NCI-H748 treated with DMSO at 0.1 percent for 48 hours (cell line): ENCODE measurements around the gene SLC30A1.
"Not testable (repeated sequence)": the region's sequence is repeated elsewhere in the genome, so short reads cannot be mapped to it uniquely, and the experiment has no call there.

Experiments used
- DNase-seq: peaks from one replicate; lab custom pipeline; 2025; lab: John Stamatoyannopoulos, UW

SLC30A1 gene

DNA sequence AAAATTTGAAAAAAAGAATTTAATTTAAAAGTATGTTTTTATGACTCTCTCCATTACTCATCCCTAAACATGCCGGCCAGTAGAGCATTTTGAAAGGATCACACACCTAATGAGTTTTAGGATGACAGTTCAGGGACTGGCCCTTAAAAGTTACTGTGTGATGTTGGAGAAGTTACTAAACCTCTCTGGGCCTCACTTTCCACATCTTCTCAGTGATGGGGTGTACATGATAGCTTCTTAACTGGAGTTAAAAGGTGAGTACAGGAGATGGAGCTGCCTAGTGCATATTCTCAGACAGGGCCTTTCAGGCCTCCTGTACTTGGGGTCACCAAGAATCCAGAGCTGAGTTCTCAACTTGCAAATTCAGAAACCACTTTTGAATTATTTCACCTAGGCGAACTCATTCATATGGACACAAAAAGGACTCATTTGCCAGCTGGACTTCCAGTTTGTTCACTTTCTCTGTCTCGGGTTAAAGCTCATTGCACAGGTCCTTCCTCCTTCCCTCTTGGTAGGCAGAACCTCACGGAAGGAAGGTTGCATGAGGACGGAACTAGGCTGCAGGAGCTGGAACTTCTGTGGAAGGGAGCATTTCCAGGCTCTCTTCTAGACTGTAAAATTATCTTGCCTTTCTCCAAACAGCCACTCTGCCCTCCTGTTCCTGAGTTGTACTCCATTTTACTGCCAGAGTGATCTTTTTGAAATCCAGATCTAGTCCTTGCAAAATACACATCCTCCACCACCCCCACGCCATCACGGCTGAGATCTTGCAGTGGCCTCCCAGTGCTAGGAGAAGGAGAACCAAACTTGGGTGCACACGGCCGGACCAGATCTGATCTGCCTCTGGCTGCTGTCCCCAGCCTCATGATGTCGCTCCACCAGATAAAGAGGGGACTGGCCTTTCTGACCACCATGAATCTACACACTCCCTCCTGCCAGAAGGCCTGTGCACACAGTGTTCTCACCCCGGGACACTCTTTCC lies 4.3 kb upstream of the SLC30A1 start:
- DNase-seq, result no peak

DNA sequence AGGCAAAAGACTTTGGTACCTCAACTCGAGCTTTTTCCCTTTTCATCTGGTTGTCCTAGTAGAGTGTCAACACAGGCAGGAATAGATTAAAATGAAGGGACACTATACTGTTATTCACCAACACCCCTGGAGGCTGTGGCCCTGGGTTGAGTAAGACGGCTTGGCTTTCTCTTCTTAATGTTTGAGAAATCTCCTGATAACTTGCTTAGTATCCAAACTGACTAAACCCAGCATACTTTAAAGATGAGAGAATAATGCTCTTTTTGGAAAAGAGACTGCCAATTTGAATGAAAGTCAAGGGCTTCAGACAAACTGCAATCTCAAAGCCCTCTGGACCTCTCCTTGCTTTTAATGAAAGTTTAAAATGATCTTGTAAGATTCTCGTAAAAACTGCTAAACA lies 2.6 kb upstream of the SLC30A1 start:
- DNase-seq, result no peak

DNA sequence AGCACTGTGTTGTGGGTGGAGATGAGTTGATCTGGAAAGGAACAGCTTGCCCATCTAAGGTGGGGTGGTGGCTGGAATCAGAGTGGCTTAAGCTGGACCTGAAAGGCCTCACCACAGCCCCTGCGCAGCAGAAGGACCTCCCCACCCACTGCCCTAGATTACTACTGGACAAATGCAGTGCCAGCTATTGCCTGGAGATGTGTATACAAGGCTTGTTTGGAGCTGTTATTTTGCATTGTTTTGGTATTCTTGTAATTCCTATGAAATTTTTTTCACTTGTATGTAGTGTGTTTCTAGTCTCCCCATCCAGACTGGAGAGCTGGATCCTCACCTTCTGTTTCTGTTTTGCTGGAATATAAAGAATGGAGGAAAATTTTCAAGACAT lies 1.3 kb upstream of the SLC30A1 start:
- DNase-seq, result no peak

DNA sequence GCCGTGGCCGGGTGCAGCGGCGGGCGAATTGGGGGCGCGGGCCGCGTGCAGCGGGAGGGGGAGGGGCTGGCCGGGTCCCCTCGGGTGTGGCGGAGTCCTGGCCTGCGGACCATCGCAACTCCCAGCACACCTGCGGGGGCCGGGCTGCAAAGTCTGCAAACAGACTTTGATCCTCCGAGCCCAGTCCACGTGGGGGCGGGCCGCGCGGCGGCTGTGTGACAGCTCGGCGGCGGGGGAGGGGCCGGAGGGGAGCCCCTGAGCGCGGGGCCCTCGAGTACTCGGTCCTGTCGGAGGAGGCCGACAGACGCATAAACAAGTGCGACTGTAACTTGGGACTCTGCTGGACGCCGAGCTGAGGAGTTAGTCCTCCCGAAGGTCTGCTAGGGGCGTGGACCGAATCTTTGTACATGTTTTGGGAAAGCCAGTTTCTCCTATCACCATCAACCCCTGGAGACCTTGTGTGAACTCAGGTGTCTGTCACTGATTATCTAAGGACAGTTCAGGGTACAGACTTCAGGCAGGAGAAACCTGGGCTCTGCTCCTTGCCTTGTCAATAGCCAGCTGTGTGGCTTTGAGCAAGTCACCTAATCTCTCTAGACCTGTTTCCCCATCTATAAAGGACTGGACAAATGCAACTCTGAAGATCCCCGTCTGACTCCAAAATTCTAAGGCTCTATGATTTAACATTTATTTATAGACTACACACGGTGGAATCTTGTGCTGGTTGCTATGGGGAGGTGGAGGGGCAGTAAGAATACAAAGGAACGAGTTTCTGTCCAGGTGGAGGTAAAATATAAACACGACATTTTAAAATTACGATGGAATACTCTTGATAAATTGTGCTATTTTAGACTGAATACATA lies 710 bp upstream of the SLC30A1 start:
- peak; percentile 8 for DNase-seq

DNA sequence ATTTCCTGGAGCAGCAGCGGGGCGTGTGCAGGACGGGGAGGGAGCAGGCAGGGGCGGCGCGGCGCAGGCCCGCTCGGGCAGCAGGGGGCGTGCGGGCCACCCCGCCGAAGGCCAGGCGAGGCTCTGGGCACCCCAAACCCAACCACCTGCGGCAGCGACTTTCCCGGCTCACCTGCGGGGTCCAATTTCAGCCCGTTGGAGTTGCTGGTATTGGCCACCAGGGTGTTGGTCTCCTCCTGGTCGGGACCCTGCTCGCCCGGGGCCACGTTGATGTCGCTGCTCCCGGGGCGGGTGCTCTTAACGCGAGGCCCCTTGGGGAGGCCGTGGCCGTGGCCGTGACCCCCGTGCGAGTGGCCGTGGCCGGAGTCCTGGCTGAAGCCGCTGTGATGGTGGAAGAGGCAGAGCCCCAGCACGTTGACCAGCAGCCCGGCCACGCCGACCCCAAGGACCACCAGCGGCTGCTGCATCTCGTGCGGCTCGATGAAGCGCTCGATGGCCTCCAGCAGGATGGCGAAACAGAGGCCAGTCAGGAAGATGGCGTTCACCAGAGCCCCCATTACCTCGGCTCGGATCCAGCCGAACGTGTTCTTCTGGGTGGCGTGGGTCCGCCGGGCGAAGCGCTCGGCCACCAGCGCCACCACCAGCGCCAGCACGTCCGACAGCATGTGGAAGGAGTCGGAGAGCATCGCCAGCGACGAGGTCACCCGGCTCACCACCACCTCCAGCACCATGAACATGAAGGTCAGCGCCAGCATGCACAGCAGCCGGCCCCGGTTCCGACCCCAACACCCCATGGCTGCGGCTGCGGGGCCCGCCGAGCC lies 932 bp downstream of the SLC30A1 start:
- no peak for DNase-seq

DNA sequence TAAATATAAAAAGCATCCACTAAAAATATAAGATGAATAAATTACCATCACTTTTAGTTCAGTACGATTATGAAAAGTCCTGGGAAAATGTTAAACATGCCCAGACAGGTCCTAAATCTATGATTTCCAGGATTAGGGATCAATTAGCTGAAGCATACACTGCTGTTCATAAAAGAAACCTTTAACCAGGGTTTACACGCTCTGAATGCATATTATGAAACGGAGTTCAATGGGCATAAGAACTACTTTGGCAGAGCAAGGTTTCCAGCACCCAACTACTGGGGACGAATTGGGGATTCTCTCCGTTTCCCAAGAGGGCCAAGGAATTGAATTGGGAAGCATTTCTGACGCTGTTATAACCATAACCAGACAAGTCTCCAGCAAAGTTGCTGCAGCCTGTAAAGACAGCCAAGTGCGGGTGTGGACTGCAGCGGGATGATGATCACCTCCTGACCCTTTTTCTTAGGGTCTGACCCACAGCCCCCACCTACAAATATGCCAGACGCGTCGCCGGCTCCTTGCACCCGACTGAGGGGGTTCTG lies 1.6 kb downstream of the SLC30A1 start:
- DNase-seq, result no peak

DNA sequence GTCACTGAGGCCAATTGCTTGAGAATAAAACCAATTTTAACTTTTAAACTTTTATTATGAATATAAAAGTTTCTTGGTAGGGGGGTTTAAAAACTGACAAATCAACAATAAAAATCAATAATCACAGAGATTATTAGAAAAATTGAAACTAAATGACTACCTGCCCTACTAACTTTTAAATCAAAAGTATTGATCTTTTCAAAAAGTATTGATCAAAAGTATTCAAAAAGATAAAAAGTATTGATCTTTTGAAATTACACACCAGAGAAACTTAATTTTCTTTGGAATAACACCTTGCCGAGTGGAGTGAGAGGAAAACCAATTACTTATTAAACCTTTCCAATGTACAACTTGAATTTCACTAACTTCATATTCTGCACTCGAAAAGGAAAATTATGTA lies 2.2 kb downstream of the SLC30A1 start:
- DNase-seq, result no peak

DNA sequence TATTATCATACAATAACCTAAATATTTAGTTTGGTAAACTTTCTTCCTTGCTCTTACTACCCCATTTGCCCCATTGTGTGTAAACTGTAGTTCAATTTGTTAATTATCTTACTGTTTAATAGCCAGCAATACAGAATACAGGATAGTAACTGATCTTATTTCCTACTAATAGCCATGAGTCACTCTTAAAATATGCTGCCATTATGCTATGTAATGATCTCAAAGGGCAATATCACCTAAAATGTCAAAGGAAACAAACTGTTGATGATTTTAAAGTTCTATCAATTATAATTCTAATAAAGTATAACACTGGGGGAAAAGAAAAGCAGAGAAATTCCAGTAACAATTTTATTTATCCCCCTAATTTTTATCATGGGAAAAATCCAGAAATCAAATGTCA lies 4.3 kb downstream of the SLC30A1 start:
- no peak for DNase-seq

DNA sequence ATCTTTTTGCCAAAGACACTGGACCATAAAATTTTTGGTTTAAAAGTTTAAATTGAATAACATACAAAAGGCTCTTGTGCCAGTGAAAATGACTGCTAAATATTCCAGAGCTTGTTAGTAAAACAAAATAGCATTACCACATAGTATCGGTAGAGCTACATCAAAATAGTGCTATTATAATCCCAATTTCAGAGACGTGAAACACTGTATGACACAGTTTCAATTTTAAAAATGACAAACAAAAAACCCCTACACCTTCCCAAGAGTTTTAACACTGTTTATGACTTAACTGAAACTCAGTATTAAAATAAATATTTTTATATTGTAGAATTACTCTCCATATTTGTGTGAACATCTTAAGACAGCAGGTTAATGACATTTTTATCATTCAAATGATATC lies 7.0 kb downstream of the SLC30A1 start:
- DNase-seq, result no peak

DNA sequence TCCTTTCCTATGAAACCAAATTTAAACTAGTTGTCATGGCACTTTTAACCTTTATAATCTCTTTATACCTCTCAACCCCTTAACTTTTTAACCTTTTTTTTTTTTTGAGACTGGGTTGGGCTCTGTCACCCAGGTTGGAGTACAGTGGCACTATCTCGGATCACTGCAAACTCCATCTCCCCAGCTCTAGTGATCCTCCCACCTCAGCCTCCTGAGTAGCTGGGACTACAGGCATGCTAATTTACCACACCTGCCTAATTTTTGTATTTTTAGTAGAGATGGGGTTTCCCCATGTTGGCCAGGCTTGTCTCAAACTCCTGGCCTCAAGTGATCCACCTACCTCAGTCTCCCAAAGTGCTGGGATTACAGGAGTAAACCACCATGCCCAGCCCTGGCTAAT lies 8.6 kb downstream of the SLC30A1 start:
- not testable (repeated sequence) for DNase-seq

DNA sequence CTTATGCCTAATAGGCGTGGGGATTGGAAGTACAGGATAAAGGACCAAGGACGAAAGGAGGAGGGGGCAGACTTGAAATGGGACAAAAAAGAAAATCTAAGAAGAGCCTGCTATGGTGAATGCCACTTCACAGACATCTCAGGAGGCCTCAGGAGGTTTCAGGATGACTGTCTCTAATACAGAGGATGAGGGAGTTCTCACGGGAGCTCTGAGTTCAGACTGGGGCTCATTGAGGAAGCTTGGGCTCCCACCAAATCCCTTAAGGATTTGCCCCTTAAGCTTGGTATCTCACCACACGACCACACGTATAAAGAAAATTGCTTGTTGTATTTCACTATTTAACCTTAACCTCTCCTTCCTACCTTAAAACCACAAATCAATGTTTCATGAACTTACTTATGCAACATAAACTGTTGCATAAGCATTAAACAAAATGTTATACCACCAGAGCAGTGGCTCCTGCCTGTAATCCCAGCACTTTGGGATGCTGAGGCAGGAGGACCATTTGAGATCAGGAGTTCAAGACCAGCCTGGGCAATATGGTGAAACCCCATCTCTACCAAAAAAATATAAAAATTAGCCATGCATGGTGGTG lies 12.4 kb downstream of the SLC30A1 start:
- no peak for DNase-seq

DNA sequence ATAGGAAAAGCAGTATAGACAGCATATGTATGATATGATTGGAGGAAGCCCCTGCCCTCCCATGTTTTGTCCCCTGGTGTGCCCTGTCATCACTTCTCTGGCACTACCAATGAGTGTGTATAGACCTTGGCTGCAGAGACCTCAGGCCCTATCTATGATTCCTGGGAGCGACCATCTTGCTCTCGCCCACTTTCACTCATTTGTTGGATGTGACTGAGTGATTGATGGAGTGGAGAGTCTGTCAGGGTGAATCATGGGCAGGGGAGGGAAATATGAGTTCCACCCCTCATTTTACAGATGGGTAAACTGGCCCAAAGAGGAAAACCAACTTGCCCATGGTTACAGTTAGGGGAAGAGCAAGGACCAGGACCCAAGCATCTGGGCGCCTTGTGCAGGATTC lies 14.9 kb downstream of the SLC30A1 start:
- DNase-seq, result no peak

DNA sequence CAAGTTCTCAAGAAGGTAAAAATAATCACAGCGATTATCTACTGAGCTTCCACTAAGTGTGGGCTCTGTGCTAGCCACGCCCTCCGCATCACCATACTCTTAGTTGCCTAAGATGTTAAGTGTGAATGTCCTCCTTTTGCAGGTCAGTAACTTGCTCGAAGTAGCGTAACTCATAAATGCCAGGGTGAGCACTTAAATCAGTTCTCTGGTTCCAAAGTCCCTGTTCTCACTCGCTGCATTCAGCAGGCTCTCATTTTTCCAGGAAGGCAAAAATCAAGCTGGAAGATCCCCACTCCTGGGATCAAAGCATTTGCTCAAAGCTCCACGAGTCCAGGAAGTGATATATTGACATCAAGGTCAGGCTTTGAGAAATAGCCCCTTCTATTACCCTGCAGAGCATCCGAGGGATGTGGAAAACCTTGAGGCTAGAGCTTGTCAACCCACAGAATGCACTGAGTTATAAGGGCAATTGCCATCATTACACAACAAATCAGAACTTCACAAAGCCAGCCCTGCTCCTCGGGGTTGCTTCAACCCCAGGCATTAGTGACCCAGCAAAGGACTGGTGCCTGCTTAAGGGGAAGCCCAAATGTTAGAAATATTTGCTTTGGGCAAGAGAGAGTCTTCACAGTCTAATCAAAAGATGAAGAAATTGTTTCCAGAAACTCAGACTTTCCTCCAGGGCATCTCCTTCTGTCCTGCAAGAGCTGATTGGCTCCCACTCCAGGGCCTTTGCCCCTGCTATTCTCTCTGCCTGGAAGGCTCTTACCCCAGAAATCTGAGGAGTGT lies 19.5 kb downstream of the SLC30A1 start:
- no peak for DNase-seq

DNA sequence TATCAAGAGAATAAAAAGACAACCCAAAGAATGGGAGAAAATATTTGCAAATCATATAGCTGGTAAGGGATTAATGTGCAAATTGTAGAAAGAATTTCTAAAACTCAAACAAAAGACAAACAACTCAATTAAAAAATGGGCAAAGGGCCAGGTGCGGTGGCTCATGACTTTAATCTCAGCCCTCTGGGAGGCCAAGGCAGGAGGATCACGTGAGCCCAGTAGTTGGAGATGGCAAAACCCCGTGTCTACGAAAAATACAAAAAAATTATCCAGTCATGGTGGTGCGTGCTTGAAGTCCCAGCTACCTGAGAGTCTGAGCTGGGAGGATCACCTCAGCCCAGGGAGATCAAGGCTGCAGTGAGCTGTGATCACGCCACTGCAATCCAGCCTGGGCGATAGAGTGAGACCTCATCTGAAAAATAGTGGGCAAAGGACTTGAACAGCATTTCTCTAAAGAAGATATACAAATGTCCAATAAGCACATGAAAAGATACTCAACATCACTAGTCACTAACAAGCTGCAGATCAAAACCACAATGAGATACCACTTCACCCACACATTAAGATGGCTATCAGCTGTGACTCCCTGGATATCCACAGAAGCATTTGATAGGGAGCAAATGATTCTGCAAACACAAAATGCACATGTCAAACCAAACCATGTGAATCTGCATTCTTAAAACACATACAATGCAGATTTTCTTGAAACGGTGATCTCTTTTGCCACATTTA lies 20.9 kb downstream of the SLC30A1 start:
- DNase-seq, result no peak

DNA sequence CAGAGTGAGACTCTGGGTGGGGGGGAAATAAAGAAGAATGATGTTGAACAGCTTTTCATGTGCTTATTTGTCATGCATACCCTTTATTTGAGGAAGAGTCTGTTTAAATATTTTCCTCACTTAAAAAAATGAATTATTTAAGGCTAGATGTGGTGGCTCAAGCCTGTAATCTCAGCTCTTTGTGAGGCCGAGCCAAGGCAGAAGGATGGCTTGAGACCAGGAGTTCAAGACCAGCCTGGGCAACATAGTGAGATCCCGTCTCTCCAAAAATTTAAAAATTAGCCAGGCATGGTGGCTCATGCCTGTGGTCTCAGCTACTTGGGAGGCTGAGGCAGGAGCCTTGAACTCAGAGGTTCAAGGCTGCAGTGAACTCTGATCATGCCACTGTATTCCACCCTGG lies 25.4 kb downstream of the SLC30A1 start:
- no peak for DNase-seq

DNA sequence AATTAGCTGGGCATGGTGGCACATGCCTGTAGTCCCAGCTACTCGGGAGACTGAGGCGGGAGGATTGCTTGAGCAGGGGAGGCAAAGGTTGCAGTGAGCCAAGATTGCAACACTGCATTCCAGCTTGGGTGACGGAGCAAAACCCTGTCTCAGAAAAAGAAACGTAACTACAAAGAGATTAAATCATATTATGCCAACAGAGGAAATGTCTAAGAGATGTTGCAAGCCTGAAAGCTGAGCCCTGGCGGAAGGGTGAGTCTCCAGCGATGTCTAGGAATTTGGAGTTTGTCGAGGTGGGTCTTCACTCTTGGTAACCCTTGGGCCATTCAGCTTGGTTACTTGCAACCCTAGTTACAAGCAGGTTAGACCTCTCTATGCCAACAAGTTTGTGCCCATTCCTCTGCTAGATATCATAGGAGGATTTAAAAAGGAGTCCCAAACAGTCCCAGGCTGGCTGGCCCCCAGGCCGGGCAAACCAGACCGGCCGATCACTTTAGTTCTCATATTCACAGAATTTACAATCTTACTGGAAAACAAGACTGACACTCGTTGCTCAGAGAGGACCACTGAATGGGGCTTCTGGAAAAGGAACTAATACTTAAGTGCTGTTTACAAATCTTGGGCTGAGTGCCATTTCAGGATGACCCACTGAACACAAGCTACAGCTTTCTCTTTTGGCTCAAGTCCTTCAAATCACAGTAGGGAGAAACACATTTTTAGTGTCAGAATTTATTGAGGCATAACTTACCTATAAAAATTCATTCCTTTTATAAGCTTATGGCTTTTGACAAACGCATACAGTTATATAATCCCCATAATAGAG lies 27.1 kb downstream of the SLC30A1 start:
- no peak for DNase-seq

DNA sequence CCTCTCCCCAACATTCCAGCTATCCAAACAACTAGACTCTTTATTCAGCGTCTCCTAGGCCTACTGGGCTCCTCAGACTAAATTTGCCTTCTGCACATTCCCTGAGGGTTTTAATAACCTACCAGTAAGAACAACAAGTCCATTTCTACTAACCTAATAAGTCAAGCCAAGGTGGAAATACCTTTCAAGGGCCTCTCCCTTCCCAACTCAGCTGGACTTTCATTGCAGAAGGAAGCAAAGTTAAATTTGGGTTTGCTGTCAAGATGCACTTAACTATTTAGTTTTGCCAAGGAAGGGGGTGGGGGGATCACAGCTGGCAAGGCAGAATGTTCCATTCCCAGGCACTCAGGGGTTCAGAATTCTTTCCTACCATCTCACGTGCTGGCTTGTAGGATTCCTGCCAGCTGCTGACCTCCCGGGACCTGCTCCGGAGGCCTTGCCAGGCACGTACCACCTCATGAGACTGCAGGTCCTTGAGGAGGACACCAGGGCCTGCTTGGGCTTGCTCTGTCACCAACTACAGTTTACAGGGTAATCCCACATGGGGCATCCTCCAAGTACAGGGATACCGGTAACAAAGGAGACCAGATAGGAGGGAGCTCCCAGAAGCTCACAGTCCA lies 29.8 kb downstream of the SLC30A1 start:
- no peak for DNase-seq

DNA sequence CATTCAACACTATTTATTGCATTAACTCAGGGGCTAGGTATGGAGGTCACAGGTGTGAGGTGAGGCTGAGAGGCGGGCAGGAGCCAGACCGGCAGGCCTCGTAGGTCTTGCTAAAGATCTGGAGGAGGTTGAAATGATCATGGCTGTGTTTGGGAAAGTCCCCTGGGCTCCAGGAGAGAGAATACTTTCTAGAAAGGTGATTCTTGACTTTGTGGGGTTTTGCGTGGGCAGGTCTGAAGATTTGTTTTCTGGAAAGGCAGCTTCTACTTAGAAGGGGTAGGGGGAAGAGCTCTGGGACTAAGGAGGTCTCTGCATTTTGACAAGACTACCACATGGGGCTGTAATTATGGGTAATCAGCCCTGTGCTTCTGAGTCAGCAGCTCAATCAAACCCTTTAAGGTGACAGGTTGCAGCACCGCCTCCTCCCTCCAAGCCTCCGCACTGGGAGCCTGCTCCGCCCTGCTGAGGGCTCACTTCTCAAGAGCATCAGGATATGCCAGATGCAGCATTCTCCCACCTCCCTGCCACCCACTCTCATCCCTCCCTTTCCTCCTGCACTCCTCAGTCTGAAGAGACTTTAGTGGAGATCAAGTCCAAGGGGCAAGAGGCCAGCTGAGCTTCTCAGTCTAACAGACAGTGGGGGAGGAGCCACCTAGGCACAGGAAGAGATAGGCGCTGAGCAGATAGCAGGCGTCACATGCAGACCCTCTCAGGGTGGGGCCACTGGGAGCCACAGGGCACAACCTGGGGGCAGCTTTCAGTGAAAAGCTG lies 30.5 kb downstream of the SLC30A1 start:
- no peak for DNase-seq
